Measurements from ENCODE around the gene HCRTR1. TPM values are rescaled to one million over a fixed set of nuclear protein-coding genes. Genes with fewer than 3 reads are reported as not detected.

Gene HCRTR1
- total RNA-seq, 1 experiment from 2014 or later: 2.0 TPM

DNA sequence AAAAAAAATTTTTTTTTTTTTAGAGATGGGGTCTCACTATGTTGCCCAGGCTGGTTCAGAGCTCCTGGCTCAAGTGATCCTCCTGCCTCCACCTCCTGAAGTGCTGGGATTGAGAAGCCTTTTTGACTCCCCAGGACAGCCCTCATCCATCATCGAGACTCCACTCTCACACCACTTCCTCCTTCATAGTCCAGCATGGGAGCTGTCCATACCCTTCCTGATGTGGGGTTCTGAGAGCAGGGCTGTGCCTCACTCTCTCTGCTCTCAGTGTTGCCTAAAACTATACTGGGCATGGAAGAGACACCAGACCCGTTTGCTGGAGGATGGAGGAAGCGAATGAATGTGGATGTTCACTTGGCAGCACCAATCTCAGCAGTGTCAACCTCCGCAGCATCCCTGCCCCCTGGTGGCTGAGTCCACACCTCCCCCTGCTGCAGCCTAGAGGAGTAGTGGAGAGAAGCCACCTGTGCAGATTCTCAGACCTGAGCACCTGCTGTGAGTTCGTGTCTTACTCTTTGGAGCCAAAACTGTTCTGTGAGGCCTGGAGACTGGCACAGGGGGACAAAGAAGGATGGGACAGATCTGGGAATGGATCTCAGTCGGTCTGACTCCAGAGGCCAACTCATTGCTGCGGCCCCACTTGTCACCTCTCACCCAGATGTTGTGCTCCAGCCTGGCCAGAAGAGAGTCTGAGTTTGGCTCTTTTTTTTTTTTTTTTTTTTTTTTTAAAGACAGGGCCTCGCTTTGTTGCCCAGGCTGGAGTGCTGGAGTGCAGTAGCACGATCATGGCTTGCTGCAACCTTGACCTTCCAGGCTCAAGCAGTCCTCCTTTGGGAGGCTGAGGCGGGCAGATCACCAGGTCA lies 23.5 kb upstream of the HCRTR1 start:
- peak; percentile 45 for DNase-seq (ENCODE audit: low spot score)
- in situ Hi-C loops (cut with HindIII; ENCODE audit: low sequenced_read_pairs): no loop called here

DNA sequence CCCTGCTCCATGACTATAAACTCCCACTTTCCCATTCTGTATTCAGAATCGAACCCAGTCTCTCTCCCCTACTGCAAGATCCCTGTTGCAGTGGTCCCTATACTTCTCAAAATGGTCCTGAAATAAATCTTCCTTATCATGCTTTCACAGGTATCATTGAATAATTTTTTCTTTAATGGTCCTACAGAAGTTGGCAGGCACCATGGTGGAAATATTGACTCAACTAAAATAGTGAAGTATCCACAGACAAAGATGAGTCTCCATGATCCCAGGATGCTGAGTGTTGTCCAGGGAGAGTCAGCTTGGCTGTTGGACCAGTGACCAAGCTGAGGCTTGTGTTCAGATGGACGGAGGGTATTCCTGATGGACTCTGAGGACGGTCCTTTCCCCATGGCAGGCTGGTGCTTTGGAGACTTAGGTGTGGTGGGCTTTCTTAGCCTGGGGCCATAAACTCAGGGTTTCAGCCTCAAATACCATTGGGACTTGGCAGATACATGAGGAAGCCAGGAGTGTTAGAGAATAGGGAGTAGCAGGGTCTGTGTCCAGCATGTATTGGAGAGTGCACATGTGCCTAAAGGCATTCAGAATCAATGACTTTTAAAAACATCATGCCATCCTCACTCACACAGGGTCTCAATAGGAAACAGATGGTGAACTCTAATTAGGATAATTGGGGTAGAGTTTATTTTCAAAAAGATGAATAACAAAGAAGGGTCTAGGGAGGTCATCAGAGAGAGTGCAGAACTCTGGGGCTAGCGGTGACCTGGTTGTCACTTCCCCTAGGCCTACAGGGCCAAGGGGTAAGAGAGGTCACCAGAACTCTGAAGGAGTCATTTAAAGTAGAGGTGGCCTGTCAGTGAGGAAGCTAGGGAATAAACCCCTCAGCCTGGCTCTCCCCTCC lies 21.4 kb upstream of the HCRTR1 start:
- no peak for DNase-seq (ENCODE audit: low spot score)
- in situ Hi-C loops (cut with HindIII; ENCODE audit: low sequenced_read_pairs): no loop called here

DNA sequence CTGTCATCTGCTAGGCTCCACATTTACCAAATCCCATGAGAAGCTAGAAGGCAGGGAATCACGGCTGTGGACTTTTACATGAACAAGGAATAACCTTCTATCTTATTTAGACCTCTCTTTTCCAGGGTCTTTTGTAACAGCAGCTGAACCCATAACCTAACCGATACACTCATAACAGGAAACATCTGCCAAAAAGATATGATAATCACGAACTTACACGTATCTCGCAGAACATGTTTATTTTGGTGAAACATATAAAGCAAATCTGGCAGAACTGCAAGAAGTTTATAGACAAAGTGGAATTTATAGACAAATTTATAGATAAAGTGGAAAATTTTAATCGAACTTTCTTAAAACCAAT lies 20.8 kb upstream of the HCRTR1 start:
- in situ Hi-C loops (cut with HindIII; ENCODE audit: low sequenced_read_pairs): no loop called here
- DNase-seq (ENCODE audit: low spot score): no peak

DNA sequence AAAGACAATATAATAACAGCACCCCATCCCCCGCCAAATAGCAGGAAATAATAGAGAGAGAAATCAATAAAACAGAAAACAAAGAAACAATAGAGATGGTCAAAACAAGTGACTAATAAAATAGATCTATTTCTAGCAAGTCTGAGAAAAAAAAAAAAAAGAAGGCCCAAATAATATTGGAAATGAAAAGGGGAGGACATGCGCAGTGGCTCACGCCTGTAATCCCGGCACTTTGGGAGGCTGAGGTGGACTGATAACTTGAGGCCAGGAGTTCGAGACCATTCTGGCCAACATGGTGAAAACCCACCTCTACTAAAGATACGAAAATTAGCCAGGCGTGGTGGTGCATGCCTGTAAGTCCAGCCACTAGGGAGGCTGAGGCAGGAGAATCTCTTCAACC lies 18.5 kb upstream of the HCRTR1 start:
- no peak for DNase-seq (ENCODE audit: low spot score)
- in situ Hi-C loops (cut with HindIII; ENCODE audit: low sequenced_read_pairs): no loop called here

DNA sequence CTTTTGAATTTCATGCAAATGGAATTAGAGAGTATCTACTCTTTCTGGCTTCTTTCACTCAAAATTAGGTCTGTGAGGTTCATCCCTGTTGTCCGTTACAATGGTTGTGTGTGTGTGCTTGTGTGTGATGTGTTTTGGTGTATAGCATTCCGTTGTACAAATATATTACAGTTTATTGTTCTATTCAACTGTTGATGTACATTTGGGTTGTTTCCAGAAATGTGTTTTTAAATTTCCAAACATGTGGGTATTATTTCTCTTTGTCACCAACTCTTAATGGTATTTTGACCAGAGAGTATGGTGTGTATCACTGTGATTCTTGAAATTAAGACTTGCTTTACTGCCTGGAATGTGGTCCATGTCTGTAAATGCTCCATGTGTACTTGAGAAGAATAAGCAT lies 16.8 kb upstream of the HCRTR1 start:
- DNase-seq (ENCODE audit: low spot score): no peak
- in situ Hi-C loops (cut with HindIII; ENCODE audit: low sequenced_read_pairs): no loop called here

DNA sequence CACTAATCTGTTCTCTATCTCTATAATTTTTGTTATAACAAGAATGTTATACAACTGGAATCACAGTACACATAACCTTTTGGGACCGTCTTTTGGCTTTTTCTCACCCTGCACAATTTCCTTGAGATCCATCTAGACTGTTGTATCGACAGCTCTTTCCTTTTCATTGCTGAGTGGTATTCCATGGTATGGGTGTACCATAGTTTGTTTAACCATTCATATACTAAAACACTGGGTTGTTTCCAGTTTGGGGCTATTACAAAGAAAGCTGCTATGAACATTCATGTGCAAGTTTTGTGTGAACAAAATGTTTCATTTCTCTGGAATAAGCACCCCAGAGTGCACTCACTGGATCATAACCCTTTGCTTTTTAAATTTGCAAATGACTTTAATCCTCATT lies 15.4 kb upstream of the HCRTR1 start:
- no peak for DNase-seq (ENCODE audit: low spot score)
- in situ Hi-C loops (cut with HindIII; ENCODE audit: low sequenced_read_pairs): no loop called here

DNA sequence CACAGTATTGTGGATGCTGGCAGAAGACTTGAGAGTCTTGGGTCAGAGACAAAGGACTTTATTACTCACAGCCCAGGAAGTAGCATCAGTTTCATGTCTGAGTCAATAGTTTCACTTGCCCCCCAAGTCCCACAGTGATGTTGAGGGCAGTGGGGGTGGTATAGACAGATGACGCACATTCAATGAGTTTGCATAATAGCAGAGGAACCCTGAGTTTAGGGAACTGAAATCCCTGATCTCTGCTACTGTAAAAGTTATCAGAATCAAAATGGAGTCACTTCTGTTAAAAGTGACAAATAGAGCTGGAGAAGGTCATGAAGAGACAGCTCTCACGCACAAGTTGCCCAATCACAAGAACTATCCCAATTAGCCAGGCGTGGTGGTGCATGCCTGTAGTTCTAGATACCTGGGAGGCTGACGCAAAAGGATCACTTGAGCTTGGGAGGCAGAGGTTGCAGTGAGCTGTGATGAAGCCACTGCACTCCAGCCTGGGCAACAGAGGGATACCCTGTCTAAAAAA lies 11.5 kb upstream of the HCRTR1 start:
- no peak for DNase-seq (ENCODE audit: low spot score)
- in situ Hi-C loops (cut with HindIII; ENCODE audit: low sequenced_read_pairs): no loop called here

DNA sequence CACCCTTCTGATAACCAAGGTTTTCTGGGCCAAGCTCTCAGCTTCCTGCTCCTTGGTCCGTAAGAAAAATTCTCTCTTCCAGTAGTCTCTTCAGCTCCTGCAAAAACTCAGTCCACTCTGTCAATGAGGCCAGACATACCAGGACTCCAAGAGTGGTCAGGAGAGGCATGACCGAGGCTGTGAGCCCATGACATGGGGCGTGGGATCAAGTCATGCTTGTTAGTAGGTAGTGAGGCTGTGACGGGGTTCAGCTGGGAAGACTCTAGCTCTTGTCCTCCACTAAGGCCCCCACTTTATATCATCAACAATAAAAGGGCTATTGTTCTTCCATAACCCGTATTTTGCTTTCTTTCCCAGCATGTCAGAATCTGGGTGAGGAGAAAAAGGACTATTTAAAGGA lies 10.1 kb upstream of the HCRTR1 start:
- DNase-seq (ENCODE audit: low spot score): no peak
- in situ Hi-C loops (cut with HindIII; ENCODE audit: low sequenced_read_pairs): no loop called here

DNA sequence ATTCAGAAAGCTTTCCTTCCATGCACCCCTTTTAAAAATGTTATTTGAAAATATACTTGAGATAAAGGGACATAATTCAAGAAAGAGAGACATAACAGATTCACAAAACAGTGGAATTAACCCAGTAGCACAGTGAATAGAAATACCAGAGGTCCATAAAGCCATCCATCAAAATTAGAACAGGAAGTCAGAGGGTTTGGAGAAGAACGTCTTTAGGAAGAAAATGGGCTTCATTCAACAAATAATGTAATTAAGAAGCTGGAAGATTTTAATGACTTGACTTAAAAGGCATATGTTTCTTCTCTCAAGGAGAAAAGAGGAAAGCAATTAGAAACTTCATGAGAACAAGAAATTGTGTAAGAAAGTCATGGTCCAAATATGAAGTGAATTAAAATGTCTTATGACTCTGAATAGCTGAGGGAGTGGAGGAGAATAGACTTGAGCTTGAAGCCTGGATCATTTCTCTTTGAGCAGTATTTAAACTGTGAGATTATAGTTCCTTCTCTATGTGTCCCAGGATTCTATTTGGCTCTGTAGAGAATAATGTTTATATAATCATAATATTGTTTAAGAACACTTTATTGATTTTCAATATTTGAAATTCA lies 7.9 kb upstream of the HCRTR1 start:
- in situ Hi-C loops (cut with HindIII; ENCODE audit: low sequenced_read_pairs): no loop called here
- no peak for DNase-seq (ENCODE audit: low spot score)

DNA sequence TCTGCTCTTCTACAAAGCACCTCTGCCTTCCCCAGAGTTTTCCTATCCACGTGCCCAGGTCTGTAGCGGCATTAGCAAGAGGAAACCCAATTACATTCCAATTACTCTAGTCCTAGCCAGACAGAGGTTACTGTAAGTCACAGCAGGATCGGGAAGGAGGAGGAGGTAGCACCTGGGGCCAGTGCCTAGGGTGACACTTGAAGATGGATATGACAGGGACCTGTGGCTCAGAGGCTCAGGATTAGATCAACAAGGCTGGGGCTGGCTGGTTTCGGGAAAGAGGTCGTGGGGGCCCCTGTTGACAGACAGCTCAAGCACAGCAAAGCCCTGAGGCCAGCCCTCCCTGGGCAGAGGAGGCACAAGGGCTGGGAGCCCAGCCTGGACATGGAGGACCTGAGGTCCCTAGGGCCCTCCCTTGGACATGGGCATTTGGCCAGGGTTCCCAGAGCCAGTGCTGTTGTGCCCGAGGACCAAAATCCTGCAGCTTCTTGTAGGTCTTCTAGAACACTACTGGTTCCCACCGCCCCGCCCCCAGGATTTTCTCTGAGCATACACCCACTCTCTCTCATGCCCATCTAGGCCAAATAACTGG lies 3.0 kb upstream of the HCRTR1 start:
- in situ Hi-C loops (cut with HindIII; ENCODE audit: low sequenced_read_pairs): no loop called here
- no peak for DNase-seq (ENCODE audit: low spot score)

DNA sequence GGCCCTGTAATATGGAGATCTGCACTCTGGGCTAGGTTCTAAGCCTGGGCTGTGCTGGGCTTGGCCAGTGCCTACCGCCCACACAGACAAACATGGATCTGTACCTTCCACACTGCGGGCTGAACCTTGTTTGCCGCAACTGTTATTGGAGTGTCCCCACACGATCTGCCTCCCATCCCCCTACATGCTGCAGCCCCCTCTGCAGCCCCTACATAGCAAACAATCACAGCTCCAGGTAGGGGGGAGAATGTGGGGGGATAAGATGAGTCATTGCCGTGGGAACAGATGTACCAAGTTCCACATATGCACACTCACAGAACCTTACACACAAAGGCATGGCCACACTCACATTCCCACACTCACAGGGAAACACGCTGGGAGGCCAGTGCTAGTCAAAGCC lies 2.1 kb upstream of the HCRTR1 start:
- DNase-seq (ENCODE audit: low spot score): no peak

DNA sequence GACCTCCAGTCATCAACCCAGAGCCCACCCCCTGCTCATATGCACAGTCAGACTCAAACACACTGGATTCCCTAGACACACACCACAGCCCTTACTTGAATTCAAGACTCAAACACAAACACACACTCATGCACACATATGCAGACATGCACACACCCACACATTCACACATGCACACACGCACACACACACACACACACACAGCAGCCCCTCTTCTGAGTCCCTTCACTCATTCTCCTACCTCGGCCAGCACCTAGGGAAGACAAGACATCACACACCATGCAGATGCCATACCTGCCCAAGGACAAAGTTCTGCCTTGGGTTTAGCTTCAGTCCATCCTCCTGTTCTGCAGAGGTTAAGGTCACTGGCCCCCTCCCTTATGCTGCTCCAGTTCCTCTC lies 1.6 kb upstream of the HCRTR1 start:
- no peak for DNase-seq (ENCODE audit: low spot score)
- in situ Hi-C loops (cut with HindIII; ENCODE audit: low sequenced_read_pairs): no loop called here

More for the DNA sequence above, 2.1 kb upstream of the HCRTR1 start:
- in situ Hi-C loops (cut with HindIII; ENCODE audit: low sequenced_read_pairs): no loop called here

DNA sequence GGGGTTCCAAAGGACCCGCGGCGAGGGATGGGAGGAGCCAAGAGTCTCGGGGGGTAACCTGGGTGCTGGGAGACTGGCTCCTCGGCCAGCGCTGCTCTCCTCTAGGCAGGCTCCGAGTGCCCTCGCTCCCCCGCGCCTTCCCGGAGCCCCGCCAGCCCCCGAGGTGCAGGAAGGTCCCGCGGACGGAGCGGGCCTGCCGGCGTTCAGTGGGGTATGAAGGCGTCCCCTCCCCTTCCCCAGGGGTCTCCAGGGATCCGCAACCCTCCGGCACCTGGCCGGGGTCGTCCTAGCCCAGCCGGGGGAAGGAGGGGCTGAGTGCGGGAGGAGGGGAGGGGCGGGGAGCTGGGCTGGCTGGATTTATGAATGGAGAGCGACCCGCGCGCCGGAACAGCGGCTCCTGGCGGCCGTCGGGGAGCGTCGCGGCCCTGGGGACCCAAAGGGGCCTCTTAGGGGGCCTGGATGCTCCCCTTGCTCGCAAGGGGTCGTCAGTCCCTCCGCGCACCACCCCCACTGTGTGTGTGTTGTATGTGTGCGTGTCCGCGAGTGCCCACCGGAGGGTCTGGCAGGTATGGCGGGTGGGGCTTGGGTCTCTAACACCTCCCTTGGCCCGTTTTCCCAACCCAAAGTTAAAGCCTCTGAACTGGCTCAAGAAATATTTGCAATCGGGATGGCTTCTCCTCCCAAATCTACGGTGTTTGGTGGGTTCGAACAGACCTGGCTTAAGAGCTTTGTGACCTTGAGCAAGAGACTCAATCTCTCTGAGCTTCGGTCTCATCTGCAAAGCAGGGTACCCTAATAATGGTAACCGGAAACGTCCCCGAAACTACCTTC lies 642 bp downstream of the HCRTR1 start:
- in situ Hi-C loops (cut with HindIII; ENCODE audit: low sequenced_read_pairs): no loop called here
- DNase-seq (ENCODE audit: low spot score): peak; percentile 21

DNA sequence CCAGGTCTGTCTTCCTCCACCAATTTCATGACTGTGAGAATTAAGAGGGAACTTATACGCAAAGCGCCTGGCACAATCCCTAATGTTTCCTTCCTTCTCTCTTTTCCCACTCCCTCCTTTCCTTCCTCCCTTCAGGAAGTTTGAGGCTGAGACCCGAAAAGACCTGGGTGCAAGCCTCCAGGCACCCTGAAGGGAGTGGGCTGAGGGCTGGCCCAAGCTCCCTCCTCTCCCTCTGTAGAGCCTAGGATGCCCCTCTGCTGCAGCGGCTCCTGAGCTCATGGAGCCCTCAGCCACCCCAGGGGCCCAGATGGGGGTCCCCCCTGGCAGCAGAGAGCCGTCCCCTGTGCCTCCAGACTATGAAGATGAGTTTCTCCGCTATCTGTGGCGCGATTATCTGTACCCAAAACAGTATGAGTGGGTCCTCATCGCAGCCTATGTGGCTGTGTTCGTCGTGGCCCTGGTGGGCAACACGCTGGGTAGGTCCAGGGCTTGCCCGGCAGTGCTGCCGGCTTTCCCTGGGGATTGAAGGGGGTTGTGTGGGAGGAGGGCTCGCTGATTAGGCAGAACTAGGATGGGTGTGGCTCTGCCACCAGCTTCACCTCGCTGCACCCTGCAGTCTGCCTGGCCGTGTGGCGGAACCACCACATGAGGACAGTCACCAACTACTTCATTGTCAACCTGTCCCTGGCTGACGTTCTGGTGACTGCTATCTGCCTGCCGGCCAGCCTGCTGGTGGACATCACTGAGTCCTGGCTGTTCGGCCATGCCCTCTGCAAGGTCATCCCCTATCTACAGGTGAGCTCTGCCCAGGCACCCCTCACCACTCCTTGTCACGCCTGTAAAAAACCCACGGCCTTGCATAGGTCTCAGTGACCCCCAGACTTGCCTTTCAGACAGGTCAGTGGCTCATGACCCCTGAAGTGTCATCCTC lies 1.7 kb downstream of the HCRTR1 start:
- in situ Hi-C loops (cut with HindIII; ENCODE audit: low sequenced_read_pairs): no loop called here
- DNase-seq (ENCODE audit: low spot score): no peak

DNA sequence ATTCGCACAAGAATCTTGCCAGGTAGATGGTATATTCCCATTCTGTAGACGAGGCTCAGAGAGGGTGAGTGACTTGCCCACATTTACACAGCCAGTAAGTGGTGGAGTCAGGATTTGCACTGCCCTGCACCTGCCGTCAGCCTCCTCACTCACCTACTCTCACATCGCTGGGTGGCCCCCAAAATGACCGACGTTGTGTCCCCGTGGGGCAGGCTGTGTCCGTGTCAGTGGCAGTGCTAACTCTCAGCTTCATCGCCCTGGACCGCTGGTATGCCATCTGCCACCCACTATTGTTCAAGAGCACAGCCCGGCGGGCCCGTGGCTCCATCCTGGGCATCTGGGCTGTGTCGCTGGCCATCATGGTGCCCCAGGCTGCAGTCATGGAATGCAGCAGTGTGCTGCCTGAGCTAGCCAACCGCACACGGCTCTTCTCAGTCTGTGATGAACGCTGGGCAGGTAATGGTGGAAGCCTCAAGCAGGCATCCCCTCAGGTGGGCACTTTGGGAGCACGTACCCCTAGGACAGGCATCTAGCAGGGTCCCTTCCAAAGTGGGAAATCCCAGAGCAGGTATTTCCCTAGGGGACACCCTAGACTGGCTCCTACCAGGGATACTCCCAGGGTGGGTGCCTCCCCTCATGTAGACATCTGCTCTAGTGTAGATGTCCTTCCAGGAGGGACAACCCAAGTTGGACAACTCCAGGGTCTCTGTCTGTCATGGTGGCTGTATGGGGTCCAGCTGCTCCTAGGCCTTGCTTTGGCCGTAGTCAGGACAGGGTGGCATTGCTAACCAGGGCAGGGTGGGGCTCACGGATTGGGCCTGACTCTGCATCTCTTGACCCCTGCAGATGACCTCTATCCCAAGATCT lies 3.4 kb downstream of the HCRTR1 start:
- no peak for DNase-seq (ENCODE audit: low spot score)
- in situ Hi-C loops (cut with HindIII; ENCODE audit: low sequenced_read_pairs): no loop called here

DNA sequence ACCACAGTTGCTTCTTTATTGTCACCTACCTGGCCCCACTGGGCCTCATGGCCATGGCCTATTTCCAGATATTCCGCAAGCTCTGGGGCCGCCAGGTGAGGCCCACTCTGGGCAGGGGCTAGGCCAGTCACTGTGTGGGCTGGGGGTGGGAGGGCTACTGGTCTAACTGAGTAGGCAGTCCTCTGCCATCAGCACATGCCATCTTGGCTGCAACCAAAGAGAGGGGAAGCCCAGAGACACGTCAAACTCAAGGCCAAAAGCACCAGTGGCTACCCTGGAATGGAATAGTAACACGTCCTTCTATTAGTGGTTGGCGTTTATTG lies 4.0 kb downstream of the HCRTR1 start:
- DNase-seq (ENCODE audit: low spot score): no peak

More for the DNA sequence above, 4.0 kb downstream of the HCRTR1 start:
- in situ Hi-C loops (cut with HindIII; ENCODE audit: low sequenced_read_pairs): no loop called here
